Tibial nerve (tissue), 4 donors: ENCODE measurements around the gene DSTYK.

Experiments
- EP300 ChIP-seq, 2 donors: sonication (generic); formaldehyde crosslinking; IDR thresholded peaks; one replicate each; pipeline ENCODE4 v1.6.1; 2017; ENCODE audit warnings: antibody characterized with exemption in 2 of 2, mild to moderate bottlenecking in 1 of 2
- TF ChIP-seq, protein P1 (sequence below), 5 experiments: fragments of 200-600 bp in 3 of 5; fragments of 450-650 bp in 2 of 5; sonication (generic) in 3 of 5; IDR thresholded peaks; one replicate each; pipeline ENCODE4 v1.5.1; 2016 to 2019; ENCODE audit warnings: antibody characterized with exemption in 5 of 5, mild to moderate bottlenecking in 3 of 5, moderate library complexity in 2 of 5

DNA sequence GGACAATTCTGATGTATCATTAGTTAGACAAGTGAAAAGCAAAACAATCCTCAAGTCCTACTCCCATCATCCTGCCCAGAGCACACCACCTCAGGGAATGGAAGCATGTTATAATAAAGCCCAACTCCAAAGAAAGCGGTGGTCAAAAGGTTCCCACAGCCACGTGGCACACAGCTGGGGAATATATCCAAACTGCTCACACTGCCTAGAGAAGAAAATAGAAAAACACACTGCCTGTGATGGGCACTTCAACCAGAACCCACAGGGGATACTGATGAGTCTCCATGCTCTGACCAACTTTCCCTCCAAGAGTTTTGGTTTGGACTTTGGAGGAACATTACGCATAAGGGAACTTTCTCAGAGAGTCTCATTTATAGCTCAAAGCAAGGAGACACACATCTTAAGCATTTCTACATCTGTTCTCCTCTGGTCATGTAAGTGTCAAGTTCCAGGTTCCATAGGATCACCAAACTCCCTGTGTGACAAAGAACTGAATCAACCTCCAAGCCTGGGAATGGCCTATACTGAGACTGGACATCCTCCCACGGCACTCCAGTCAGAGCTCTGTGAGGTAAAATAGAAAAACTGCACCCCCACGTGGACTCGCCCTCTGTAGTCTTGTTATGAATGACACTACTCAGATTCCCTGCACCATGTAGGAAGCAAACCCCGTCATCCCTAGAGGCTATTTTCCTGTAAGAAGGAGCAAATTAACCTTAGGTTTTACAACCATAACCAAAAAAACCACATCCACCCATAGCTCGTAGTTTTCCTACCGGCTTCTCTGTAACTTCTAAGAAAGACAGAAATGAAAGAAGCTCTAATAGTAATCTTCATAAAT, 12.2 kb downstream of the DSTYK start:
- TF ChIP-seq, protein P1, sequence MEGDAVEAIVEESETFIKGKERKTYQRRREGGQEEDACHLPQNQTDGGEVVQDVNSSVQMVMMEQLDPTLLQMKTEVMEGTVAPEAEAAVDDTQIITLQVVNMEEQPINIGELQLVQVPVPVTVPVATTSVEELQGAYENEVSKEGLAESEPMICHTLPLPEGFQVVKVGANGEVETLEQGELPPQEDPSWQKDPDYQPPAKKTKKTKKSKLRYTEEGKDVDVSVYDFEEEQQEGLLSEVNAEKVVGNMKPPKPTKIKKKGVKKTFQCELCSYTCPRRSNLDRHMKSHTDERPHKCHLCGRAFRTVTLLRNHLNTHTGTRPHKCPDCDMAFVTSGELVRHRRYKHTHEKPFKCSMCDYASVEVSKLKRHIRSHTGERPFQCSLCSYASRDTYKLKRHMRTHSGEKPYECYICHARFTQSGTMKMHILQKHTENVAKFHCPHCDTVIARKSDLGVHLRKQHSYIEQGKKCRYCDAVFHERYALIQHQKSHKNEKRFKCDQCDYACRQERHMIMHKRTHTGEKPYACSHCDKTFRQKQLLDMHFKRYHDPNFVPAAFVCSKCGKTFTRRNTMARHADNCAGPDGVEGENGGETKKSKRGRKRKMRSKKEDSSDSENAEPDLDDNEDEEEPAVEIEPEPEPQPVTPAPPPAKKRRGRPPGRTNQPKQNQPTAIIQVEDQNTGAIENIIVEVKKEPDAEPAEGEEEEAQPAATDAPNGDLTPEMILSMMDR (IDR thresholded peaks at IDR 0.05) = no peak
- TF ChIP-seq EP300 (IDR thresholded peaks at IDR 0.05) = no peak
